ENCODE measurements around the gene PKD1L1.

GRCh38 chr7:47912332-47912731, 35.9 kb downstream of the PKD1L1 start:
- TF ChIP-seq POLR2A (IDR thresholded peaks at IDR 0.05), result no peak
- TF ChIP-seq CTCF (IDR thresholded peaks at IDR 0.05), result no peak
- TF ChIP-seq EP300 (IDR thresholded peaks at IDR 0.05), result no peak
- no peak for TF ChIP-seq POLR2AphosphoS5 (IDR thresholded peaks at IDR 0.05)

All from gastroesophageal sphincter (tissue), 3 donors.